ENCODE results near the gene TRAF6. TPM values are rescaled to one million over a fixed set of nuclear protein-coding genes. Genes with fewer than 3 reads are reported as not detected.
"Not testable (repeated sequence)": the region's sequence is repeated elsewhere in the genome, so short reads cannot be mapped to it uniquely, and the experiment has no call there.

TRAF6 gene
- total and polyA plus RNA-seq, 2 donors (not counting 1 experiment from before 2014, with no cell fraction given): 10.1 to 22.4 TPM

GRCh38 chr11:36558571-36559413 is 48.7 kb upstream of the TRAF6 start:
- H3K9ac ChIP-seq (ENCODE audit: low read length): no peak overlapping the region
- no peak for ATAC-seq (ENCODE audit: low read depth)
- no peak overlapping the region for H3K4me2 ChIP-seq (replicated peaks; ENCODE audit: low read depth, low read length, poor library complexity, severe bottlenecking)
- POLR2A ChIA-PET: no interaction called here
- Mint-ChIP-seq H3K27me3 (peaks cover 17% of the 10 kb centered on the region), H3K27ac (no peak overlapping the region), H3K4me1 (peaks cover 4% of the 10 kb centered on the region), H3K4me3 (no peak overlapping the region), H3K9me3 (ENCODE audit: insufficient read depth) (no peaks in the 10 kb centered on the region)
- DNase-seq: no peak
- H3K9me3 ChIP-seq (ENCODE audit: control extremely low read depth in 1 of 3, control insufficient read depth in 2 of 3, insufficient read depth in 1 of 3, low read length in 2 of 3): no peaks in the 10 kb centered on the region
- H3K27me3 ChIP-seq (replicated peaks in 1 of 4; ENCODE audit: control extremely low read depth in 1 of 4, control insufficient read depth in 3 of 4, insufficient read depth in 4 of 4, low read length in 3 of 4): peaks cover 0 to 10% (median 2%) of the 10 kb centered on the region in 4 experiments
- no peaks in the 10 kb centered on the region for H3K4me1 ChIP-seq (ENCODE audit: control insufficient read depth in 2 of 2, insufficient read depth in 2 of 2, low read length in 2 of 2)
- WGBS (ENCODE audit: insufficient coverage): no CpG with 5 or more reads among the region's 4 CpGs
- intact Hi-C loops (cut with micrococcal nuclease): no loop called here
- H3K36me3 ChIP-seq (replicated peaks in 1 of 2; ENCODE audit: control extremely low read depth in 1 of 2, control insufficient read depth in 1 of 2, extremely low read depth in 1 of 2, insufficient read depth in 2 of 2, low read length in 1 of 2): no peaks in the 10 kb centered on the region
- no peaks in the 10 kb centered on the region for H3K79me2 ChIP-seq (ENCODE audit: control insufficient read depth, insufficient read depth, low read length)
- no peak overlapping the region for H3K4me3 ChIP-seq (ENCODE audit: control extremely low read depth in 1 of 5, extremely low read depth in 1 of 5, insufficient read depth in 1 of 5, low read depth in 2 of 5, low read length in 4 of 5)
- CTCF ChIA-PET: no interaction called here
- H2AFZ ChIP-seq (ENCODE audit: insufficient read depth, low read depth, low read length, poor library complexity, severe bottlenecking): no peak overlapping the region
- H4K20me1 ChIP-seq (ENCODE audit: control insufficient read depth, insufficient read depth, low read length, poor library complexity, severe bottlenecking): no peaks in the 10 kb centered on the region
- no peak for TF ChIP-seq CTCF (IDR thresholded peaks at IDR 0.05)
- no peak for TF ChIP-seq EZH2 (IDR thresholded peaks at IDR 0.05; ENCODE audit: borderline replicate concordance, insufficient read depth, low read depth, low read length, poor library complexity, severe bottlenecking)
- H3K27ac ChIP-seq (ENCODE audit: low read length in 2 of 2): no peak overlapping the region

- H3K27ac Mint-ChIP-seq: no peak overlapping the region
- H3K27me3 Mint-ChIP-seq: peaks cover 17% of the 10 kb centered on the region
- no peak overlapping the region for H3K4me3 Mint-ChIP-seq
- Histone ChIP-seq H3K9ac (ENCODE audit: low read length) (no peak overlapping the region), H2AFZ (ENCODE audit: insufficient read depth, low read depth, low read length, poor library complexity, severe bottlenecking) (no peak overlapping the region), H3K27ac (ENCODE audit: low read length in 2 of 2) (no peak overlapping the region), H3K36me3 (replicated peaks in 1 of 2; ENCODE audit: control extremely low read depth in 1 of 2, control insufficient read depth in 1 of 2, extremely low read depth in 1 of 2, insufficient read depth in 2 of 2, low read length in 1 of 2) (no peaks in the 10 kb centered on the region), H3K4me3 (ENCODE audit: control extremely low read depth in 1 of 5, extremely low read depth in 1 of 5, insufficient read depth in 1 of 5, low read depth in 2 of 5, low read length in 4 of 5) (no peak overlapping the region), H3K27me3 (replicated peaks in 1 of 4; ENCODE audit: control extremely low read depth in 1 of 4, control insufficient read depth in 3 of 4, insufficient read depth in 4 of 4, low read length in 3 of 4) (peaks cover 0 to 10% (median 1%) of the 10 kb centered on the region in 4 experiments), H3K4me1 (ENCODE audit: control insufficient read depth in 2 of 2, insufficient read depth in 2 of 2, low read length in 2 of 2) (no peaks in the 10 kb centered on the region), H3K79me2 (ENCODE audit: control insufficient read depth, insufficient read depth, low read length) (no peaks in the 10 kb centered on the region), H3K9me3 (ENCODE audit: control extremely low read depth in 1 of 3, control insufficient read depth in 2 of 3, insufficient read depth in 1 of 3, low read length in 2 of 3) (no peaks in the 10 kb centered on the region), H4K20me1 (ENCODE audit: control insufficient read depth, insufficient read depth, low read length, poor library complexity, severe bottlenecking) (no peaks in the 10 kb centered on the region), H3K4me2 (replicated peaks; ENCODE audit: low read depth, low read length, poor library complexity, severe bottlenecking) (no peak overlapping the region)
- H3K9me3 Mint-ChIP-seq (ENCODE audit: insufficient read depth): no peaks in the 10 kb centered on the region
- ChIA-PET CTCF (no interaction called here), POLR2A (no interaction called here)
- peaks cover 4% of the 10 kb centered on the region for H3K4me1 Mint-ChIP-seq
- no peak for DNase-seq
- TF ChIP-seq EZH2 (IDR thresholded peaks at IDR 0.05; ENCODE audit: borderline replicate concordance, insufficient read depth, low read depth, low read length, poor library complexity, severe bottlenecking): no peak
- no peak for TF ChIP-seq CTCF (IDR thresholded peaks at IDR 0.05)
- no peak for ATAC-seq (ENCODE audit: low read depth)
- intact Hi-C loops (cut with micrococcal nuclease): no loop called here
These were observed 47.9 kb upstream of the TRAF6 start for GRCh38 chr11:36557991-36558390.

- POLR2A ChIA-PET; H3K4me1 ChIP-seq (ENCODE audit: control insufficient read depth in 2 of 2, insufficient read depth in 2 of 2, low read length in 2 of 2); H3K36me3 ChIP-seq (replicated peaks in 1 of 2; ENCODE audit: control extremely low read depth in 1 of 2, control insufficient read depth in 1 of 2, extremely low read depth in 1 of 2, insufficient read depth in 2 of 2, low read length in 1 of 2); H3K9me3 Mint-ChIP-seq (ENCODE audit: insufficient read depth); H3K79me2 ChIP-seq (ENCODE audit: control insufficient read depth, insufficient read depth, low read length); H3K4me1 Mint-ChIP-seq; H4K20me1 ChIP-seq (ENCODE audit: control insufficient read depth, insufficient read depth, low read length, poor library complexity, severe bottlenecking); H3K4me2 ChIP-seq (replicated peaks; ENCODE audit: low read depth, low read length, poor library complexity, severe bottlenecking); ATAC-seq (ENCODE audit: low read depth); H3K9ac ChIP-seq (ENCODE audit: low read length); H3K27me3 ChIP-seq (replicated peaks in 1 of 4; ENCODE audit: control extremely low read depth in 1 of 4, control insufficient read depth in 3 of 4, insufficient read depth in 4 of 4, low read length in 3 of 4); H3K9me3 ChIP-seq (ENCODE audit: control extremely low read depth in 1 of 3, control insufficient read depth in 2 of 3, insufficient read depth in 1 of 3, low read length in 2 of 3); H3K4me3 Mint-ChIP-seq; H3K27ac Mint-ChIP-seq; H3K27ac ChIP-seq (ENCODE audit: low read length in 2 of 2); DNase-seq; H2AFZ ChIP-seq (ENCODE audit: insufficient read depth, low read depth, low read length, poor library complexity, severe bottlenecking); intact Hi-C loops (cut with micrococcal nuclease); CTCF ChIA-PET; H3K4me3 ChIP-seq (ENCODE audit: control extremely low read depth in 1 of 5, extremely low read depth in 1 of 5, insufficient read depth in 1 of 5, low read depth in 2 of 5, low read length in 4 of 5): not testable (repeated sequence)
- H3K27me3 Mint-ChIP-seq: peaks cover 17% of the 10 kb centered on the region
- 100% methylated on average over 5 of the region's 17 CpGs for WGBS (ENCODE audit: insufficient coverage)
These were observed 47.3 kb upstream of the TRAF6 start for GRCh38 chr11:36557390-36557789.

Data from B cell (primary cell).